IMR-90 (cell line): Measurements from ENCODE around the gene NUDCD3. TPM values are rescaled to one million over a fixed set of nuclear protein-coding genes. Genes with fewer than 3 reads are reported as not detected.

Experiments
- ATAC-seq: fragments of 200-7000 bp; cut with Tn5 transposase; 2 replicates; pipeline ENCODE4 v1.9.1; 2020; ENCODE audit warnings: low read depth, mild to moderate bottlenecking, moderate library complexity
- BruUV-seq: library from RNA; stranded (reverse); fragments of 400-500 nt; replicated peaks from 2 replicates; lab custom pipeline; 2021; lab: Mats Ljungman, UMichigan
- CTCF ChIA-PET: fragments of 300-600 bp; formaldehyde crosslinking; extraction: SDS; loops from one replicate; lab custom pipeline; 2021; ENCODE audit warnings: antibody characterized with exemption; lab: Yijun Ruan, JAX
- POLR2A ChIA-PET: fragments of 300-600 bp; sonication (Branson Sonifier 250); formaldehyde crosslinking; loops from one replicate; lab custom pipeline; 2022; ENCODE audit warnings: antibody characterized with exemption; ENCODE audit not compliant: unreplicated experiment; lab: Charles Lee
- DNase-seq: peaks from one replicate; pipeline ENCODE4 v3.0.0; 2013
- H2AFZ ChIP-seq: replicated peaks from 2 replicates; pipeline ENCODE3; 2013; ENCODE audit warnings: low read length, mild to moderate bottlenecking; ENCODE audit not compliant: poor library complexity
- H2AK5ac ChIP-seq: 2 replicates; pipeline ENCODE4 v1.6.1; 2013; ENCODE audit warnings: low read depth, low read length, inconsistent platforms
- H2AK9ac ChIP-seq: replicated peaks from 2 replicates; pipeline ENCODE3; 2013; ENCODE audit warnings: mild to moderate bottlenecking, low read depth, low read length, moderate library complexity; ENCODE audit not compliant: poor library complexity
- H2BK120ac ChIP-seq: 2 replicates; pipeline ENCODE4 v1.6.1; 2013; ENCODE audit warnings: low read depth, low read length, inconsistent platforms
- H2BK15ac ChIP-seq: 3 replicates; pipeline ENCODE4 v1.6.1; 2013; ENCODE audit warnings: low read depth, low read length, inconsistent platforms
- H2BK20ac ChIP-seq: 2 replicates; pipeline ENCODE4 v1.6.1; 2013; ENCODE audit warnings: low read depth, mild to moderate bottlenecking, inconsistent platforms, low read length, moderate library complexity
- H2BK5ac ChIP-seq: 2 replicates; pipeline ENCODE4 v1.6.1; 2013; ENCODE audit warnings: mild to moderate bottlenecking, low read depth, low read length, inconsistent platforms; ENCODE audit not compliant: poor library complexity, severe bottlenecking
- H3K14ac ChIP-seq: replicated peaks from 2 replicates; pipeline ENCODE4 v1.6.1; 2013; ENCODE audit warnings: low read depth, low read length, inconsistent platforms
- H3K18ac ChIP-seq: 2 replicates; pipeline ENCODE4 v1.6.1; 2013; ENCODE audit warnings: low read depth, low read length, control low read depth
- H3K23ac ChIP-seq: 2 replicates; pipeline ENCODE4 v1.6.1; 2013; ENCODE audit warnings: low read depth, low read length, inconsistent platforms
- H3K27ac ChIP-seq: 2 replicates; pipeline ENCODE4 v1.5.1; 2013; ENCODE audit warnings: mild to moderate bottlenecking, control low read depth, low read length; ENCODE audit not compliant: insufficient read depth
- H3K27me3 ChIP-seq: 2 replicates; pipeline ENCODE4 v1.6.1; 2013; ENCODE audit warnings: low read length; ENCODE audit not compliant: control insufficient read depth, insufficient read depth
- H3K36me3 ChIP-seq: 2 replicates; pipeline ENCODE4 v1.6.1; 2013; ENCODE audit warnings: low read length, mixed read lengths; ENCODE audit not compliant: control insufficient read depth, insufficient read depth
- H3K4ac ChIP-seq: 2 replicates; pipeline ENCODE4 v1.6.1; 2013; ENCODE audit warnings: low read depth, low read length, inconsistent platforms
- H3K4me1 ChIP-seq: 2 replicates; pipeline ENCODE4 v1.6.1; 2013; ENCODE audit warnings: low read length, mixed read lengths; ENCODE audit not compliant: control insufficient read depth, insufficient read depth
- H3K4me2 ChIP-seq: 2 replicates; pipeline ENCODE4 v1.6.1; 2013; ENCODE audit warnings: low read depth, mild to moderate bottlenecking, control low read depth, low read length, moderate library complexity
- H3K4me3 ChIP-seq: 2 replicates; pipeline ENCODE4 v1.5.1; 2013; ENCODE audit warnings: low read depth, mild to moderate bottlenecking, control low read depth, low read length, moderate library complexity; ENCODE audit not compliant: insufficient read depth
- H3K56ac ChIP-seq: 2 replicates; pipeline ENCODE4 v1.6.1; 2013; ENCODE audit warnings: low read length, inconsistent platforms; ENCODE audit not compliant: insufficient read depth; ENCODE audit errors: extremely low read depth
- H3K79me1 ChIP-seq, 2 experiments: 2 replicates each; pipeline ENCODE4 v1.6.1; 2013; ENCODE audit warnings: low read length in 2 of 2, inconsistent platforms in 1 of 2, low read depth in 1 of 2
- H3K9ac ChIP-seq: 2 replicates; pipeline ENCODE4 v1.6.1; 2013; ENCODE audit warnings: low read depth, low read length, control low read depth
- H3K9me1 ChIP-seq: 2 replicates; pipeline ENCODE4 v1.6.1; 2013; ENCODE audit warnings: low read length, inconsistent platforms; ENCODE audit not compliant: insufficient read depth
- H3K9me3 ChIP-seq: 2 replicates; pipeline ENCODE4 v1.6.1; 2013; ENCODE audit warnings: low read length; ENCODE audit not compliant: control insufficient read depth, insufficient read depth
- H4K20me1 ChIP-seq: 2 replicates; pipeline ENCODE4 v1.6.1; 2013; ENCODE audit warnings: low read length, inconsistent platforms; ENCODE audit not compliant: insufficient read depth
- H4K5ac ChIP-seq: 2 replicates; pipeline ENCODE4 v1.6.1; 2013; ENCODE audit warnings: mild to moderate bottlenecking, low read depth, low read length, control low read depth
- H4K8ac ChIP-seq, 2 experiments: 2 replicates each; pipeline ENCODE4 v1.6.1; 2013; ENCODE audit warnings: low read depth in 2 of 2, low read length in 2 of 2, control low read depth in 1 of 2, inconsistent platforms in 1 of 2
- H4K91ac ChIP-seq: 2 replicates; pipeline ENCODE4 v1.6.1; 2013; ENCODE audit warnings: low read depth, low read length, inconsistent platforms; ENCODE audit not compliant: insufficient read depth
- BHLHE40 ChIP-seq: fragments of 150-350 bp; IDR thresholded peaks from 2 replicates; pipeline ENCODE4 v1.6.1; 2016; ENCODE audit warnings: mild to moderate bottlenecking, low read depth, low read length
- CHD1 ChIP-seq: IDR thresholded peaks from 2 replicates; pipeline ENCODE4 v1.6.1; 2012; ENCODE audit warnings: low read depth, low read length, improper control_type of control experiment
- ELK1 ChIP-seq: fragments of 150-350 bp; IDR thresholded peaks from 2 replicates; pipeline ENCODE4 v1.6.1; 2016; ENCODE audit warnings: low read depth, mild to moderate bottlenecking, low read length, moderate library complexity, borderline replicate concordance
- MAFK ChIP-seq: IDR thresholded peaks from 2 replicates; pipeline ENCODE4 v1.6.1; 2012; ENCODE audit warnings: low read depth, low read length, improper control_type of control experiment
- MAZ ChIP-seq: IDR thresholded peaks from 2 replicates; pipeline ENCODE4 v1.6.1; 2012; ENCODE audit warnings: low read depth, mild to moderate bottlenecking, low read length, improper control_type of control experiment, moderate library complexity, borderline replicate concordance
- MXI1 ChIP-seq: IDR thresholded peaks from 2 replicates; pipeline ENCODE4 v1.6.1; 2012; ENCODE audit warnings: low read depth, mild to moderate bottlenecking, low read length, moderate library complexity, borderline replicate concordance
- POLR2A ChIP-seq: IDR thresholded peaks from 2 replicates; pipeline ENCODE4 v1.6.1; 2012; ENCODE audit warnings: mild to moderate bottlenecking, low read depth, low read length
- RAD21 ChIP-seq: IDR thresholded peaks from 2 replicates; pipeline ENCODE4 v1.6.1; 2012; ENCODE audit warnings: low read length, improper control_type of control experiment
- RCOR1 ChIP-seq: IDR thresholded peaks from 2 replicates; pipeline ENCODE4 v1.6.1; 2012; ENCODE audit warnings: mild to moderate bottlenecking, low read length, improper control_type of control experiment; ENCODE audit not compliant: insufficient replicate concordance
- USF2 ChIP-seq: fragments of 150-350 bp; IDR thresholded peaks from 2 replicates; pipeline ENCODE4 v1.6.1; 2017; ENCODE audit warnings: mild to moderate bottlenecking, antibody characterized with exemption, low read length, low read depth
- WGBS, 2 experiments: methylation state at CpG; one replicate each; pipeline versions ENCODE4 v1.1.5 to v1.1.7; 2013; ENCODE audit warnings: missing lambda C conversion rate in 2 of 2; ENCODE audit not compliant: insufficient read length in 1 of 2; ENCODE audit errors: extremely low coverage in 2 of 2; 5-methylcytosine and 5-hydroxymethylcytosine counted together
- dilution Hi-C: fragments of 300-500 bp; cut with HindIII; formaldehyde crosslinking; loops from one replicate; pipeline ENCODE4 v1.14.3; 2018; ENCODE audit warnings: low sequenced_read_pairs; ENCODE audit not compliant: unreplicated experiment
- in situ Hi-C: fragments of 300-500 bp; cut with MboI; formaldehyde crosslinking; loops from 3 replicates; pipeline ENCODE4 v1.14.3; 2019; ENCODE audit warnings: low sequenced_read_pairs, inconsistent platforms, mixed read lengths
- intact Hi-C: fragments of 100-400 bp; cut with micrococcal nuclease; formaldehyde crosslinking; loops from 2 replicates; pipeline ENCODE4 v1.10.0; 2022
- polyA plus RNA-seq, 3 experiments: library from polyadenylated mRNA; depleted of rRNA; stranded (reverse); fragments of >200 nt; gene quantifications; 2 replicates each; pipeline ENCODE4 v1.2.3, GENCODE V29; 2012; ENCODE audit warnings: low replicate concordance in 1 of 3
- total RNA-seq: library from RNA; depleted of rRNA; stranded (reverse); fragments of >200 nt; gene quantifications from 2 replicates; pipeline ENCODE4 v1.2.3, GENCODE V29; 2012
- TF ChIP-seq, protein P1 (sequence below): conservative IDR thresholded peaks from 2 replicates; pipeline ENCODE4 v1.5.1; 2012; ENCODE audit warnings: mild to moderate bottlenecking, low read depth, low read length, improper control_type of control experiment

Gene NUDCD3
- total and polyA plus RNA-seq, 2 of the 4 experiments (the other 2 are of a cell fraction), result 49.5 to 76.0 TPM

DNA sequence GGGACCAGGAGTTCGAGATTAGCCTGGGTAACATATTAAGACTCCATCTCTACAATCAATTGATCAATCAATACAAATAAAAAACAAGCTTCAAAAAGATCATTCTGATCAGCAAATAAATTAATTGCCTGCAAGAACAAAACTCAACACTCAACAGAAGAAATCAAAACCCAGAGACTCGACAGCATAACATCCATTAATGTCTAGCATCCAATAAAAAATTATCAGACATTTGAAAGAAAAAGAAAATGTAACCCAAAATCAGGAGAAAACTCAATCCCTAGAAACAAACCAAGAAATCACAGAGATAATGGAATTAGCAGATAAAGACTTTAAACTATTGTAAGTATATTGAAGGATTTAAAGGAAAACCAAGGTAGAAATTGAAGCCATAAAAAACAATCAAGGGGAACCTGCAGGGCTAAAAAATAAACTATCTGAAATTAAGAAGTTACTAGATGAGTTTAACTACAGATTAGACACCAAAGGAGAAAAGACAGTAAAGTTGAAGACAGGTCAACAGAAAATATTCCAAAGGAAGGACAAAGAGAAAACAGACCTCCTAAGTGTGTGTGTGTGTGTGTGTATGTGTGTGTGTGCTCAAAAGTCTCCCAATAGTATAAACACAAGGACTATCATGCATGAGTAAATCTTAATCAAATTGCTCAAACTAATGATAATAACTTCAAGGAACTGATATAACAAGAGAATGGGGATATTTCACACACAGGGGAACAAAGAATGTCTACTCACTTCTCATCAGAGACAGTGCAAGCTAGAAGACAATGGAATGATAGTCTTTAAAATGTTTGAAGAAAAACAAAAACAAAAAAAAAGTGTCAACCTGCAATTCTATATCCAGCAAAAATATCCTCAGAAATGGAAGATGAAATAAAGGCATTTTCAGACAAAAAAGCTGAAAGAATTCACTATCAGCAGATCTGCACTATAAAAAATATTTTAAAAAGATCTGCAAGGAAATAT, 7.7 kb downstream of the NUDCD3 start:
- Histone ChIP-seq H3K4me2 (no peak overlapping the region), H3K23ac (no peak overlapping the region), H2BK20ac (no peak overlapping the region), H2BK120ac (no peak overlapping the region), H3K27ac (no peak overlapping the region), H2BK15ac (no peak overlapping the region), H2AK9ac (no peak overlapping the region), H3K4me3 (no peak overlapping the region), H3K79me1 (peaks cover 33 to 50% of the 10 kb centered on the region in 2 experiments), H4K91ac (no peak overlapping the region), H2AK5ac (no peak overlapping the region), H4K5ac (no peak overlapping the region), H3K4ac (no peak overlapping the region), H3K14ac (no peak overlapping the region), H3K4me1 (no peaks in the 10 kb centered on the region), H3K18ac (no peak overlapping the region), H3K36me3 (peaks cover 28% of the 10 kb centered on the region), H3K9me1 (peaks cover 12% of the 10 kb centered on the region), H2BK5ac (no peak overlapping the region), H3K27me3 (no peaks in the 10 kb centered on the region), H3K56ac (no peak overlapping the region), H4K8ac (no peak overlapping the region), H2AFZ (no peak overlapping the region), H3K9me3 (peaks cover 3% of the 10 kb centered on the region; the same call in 1 of the 2 replicates), H3K9ac (no peak overlapping the region), H4K20me1 (peaks cover 11% of the 10 kb centered on the region; the same call in 1 of the 2 replicates)
- ATAC-seq (no peak), DNase-seq (no peak)
- dilution Hi-C loops, result no loop called here
- TF ChIP-seq RAD21 (no peak), MAFK (no peak), MAZ (no peak), POLR2A (no peak), BHLHE40 (no peak), CHD1 (no peak), USF2 (no peak), RCOR1 (no peak), MXI1 (no peak), ELK1 (no peak)
- TF ChIP-seq, protein P1, sequence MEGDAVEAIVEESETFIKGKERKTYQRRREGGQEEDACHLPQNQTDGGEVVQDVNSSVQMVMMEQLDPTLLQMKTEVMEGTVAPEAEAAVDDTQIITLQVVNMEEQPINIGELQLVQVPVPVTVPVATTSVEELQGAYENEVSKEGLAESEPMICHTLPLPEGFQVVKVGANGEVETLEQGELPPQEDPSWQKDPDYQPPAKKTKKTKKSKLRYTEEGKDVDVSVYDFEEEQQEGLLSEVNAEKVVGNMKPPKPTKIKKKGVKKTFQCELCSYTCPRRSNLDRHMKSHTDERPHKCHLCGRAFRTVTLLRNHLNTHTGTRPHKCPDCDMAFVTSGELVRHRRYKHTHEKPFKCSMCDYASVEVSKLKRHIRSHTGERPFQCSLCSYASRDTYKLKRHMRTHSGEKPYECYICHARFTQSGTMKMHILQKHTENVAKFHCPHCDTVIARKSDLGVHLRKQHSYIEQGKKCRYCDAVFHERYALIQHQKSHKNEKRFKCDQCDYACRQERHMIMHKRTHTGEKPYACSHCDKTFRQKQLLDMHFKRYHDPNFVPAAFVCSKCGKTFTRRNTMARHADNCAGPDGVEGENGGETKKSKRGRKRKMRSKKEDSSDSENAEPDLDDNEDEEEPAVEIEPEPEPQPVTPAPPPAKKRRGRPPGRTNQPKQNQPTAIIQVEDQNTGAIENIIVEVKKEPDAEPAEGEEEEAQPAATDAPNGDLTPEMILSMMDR, result no peak
- in situ Hi-C loops, result no loop called here
- ChIA-PET CTCF (interaction anchor here (0.6 kb wide), 1 partner anchor 36 kb away, joined by 3 read pairs; no protein-coding TSS in a partner anchor), POLR2A (interaction anchor here (0.6 kb wide), 1 partner anchor 314 kb away, joined by 4 read pairs; no protein-coding TSS in a partner anchor)
- no TSS peak for BruUV-seq
- WGBS, 2 experiments, result 100% methylated on average over 1 of the region's 2 CpGs; no CpG with 5 or more reads in 1 of the 2 experiments
- intact Hi-C loops, result no loop called here
